Stimulated activated CD8-positive, alpha-beta memory T cell treated with anti-CD3 and anti-CD28 coated beads, Interleukin-7, amount 100 ng/mL, for 24 hours (primary cell): ENCODE data around the gene RDH16.
A peak's percentile ranks its signal among the peaks of the same experiment; 100 is the strongest.

Source experiments
- DNase-seq: peaks from one replicate; pipeline ENCODE4 v3.0.0-alpha.2; 2020; ENCODE audit warnings: low read depth

RDH16 gene

GRCh38 chr12:56957229-56958052, at the start of gene RDH16:
Gene RDH16 (minus strand): TSS chr12:56957608. CDS start chr12:56957462, 146 bp downstream.
- no peak for DNase-seq

- DNase-seq = no peak
These were observed 49.5 kb upstream of the RDH16 start for GRCh38 chr12:57006809-57007475.

GRCh38 chr12:57005980-57006808, 48.8 kb upstream of the RDH16 start, which contains the start of gene ZBTB39:
Gene ZBTB39 (minus strand): TSS chr12:57006546. CDS start chr12:57004917, 1,629 bp downstream.
- peak; percentile 38 for DNase-seq

GRCh38 chr12:57004651-57005050, 47.2 kb upstream of the RDH16 start:
- no peak for DNase-seq

- no peak for DNase-seq
These were observed 46.0 kb upstream of the RDH16 start for GRCh38 chr12:57003395-57003794.

- peak; percentile 41 for DNase-seq
These were observed 44.1 kb upstream of the RDH16 start for GRCh38 chr12:57001448-57001906.

- no peak for DNase-seq
These were observed 43.0 kb upstream of the RDH16 start for GRCh38 chr12:57000393-57000792.

- DNase-seq = no peak
These were observed 42.0 kb upstream of the RDH16 start for GRCh38 chr12:56999456-56999855.

- DNase-seq = no peak
These were observed 41.6 kb upstream of the RDH16 start for GRCh38 chr12:56998981-56999380.

- no peak for DNase-seq
These were observed 40.9 kb upstream of the RDH16 start for GRCh38 chr12:56998316-56998715.

GRCh38 chr12:56996793-56997545, 39.6 kb upstream of the RDH16 start:
- no peak for DNase-seq

- no peak for DNase-seq
These were observed 38.6 kb upstream of the RDH16 start for GRCh38 chr12:56995930-56996496.

GRCh38 chr12:56995201-56995929, 38.0 kb upstream of the RDH16 start:
- DNase-seq = no peak

- no peak for DNase-seq
These were observed 36.9 kb upstream of the RDH16 start for GRCh38 chr12:56994231-56994746.

GRCh38 chr12:56993346-56993745, 35.9 kb upstream of the RDH16 start:
- DNase-seq = no peak

GRCh38 chr12:56991319-56992246, 34.2 kb upstream of the RDH16 start:
- no peak for DNase-seq

- no peak for DNase-seq
These were observed 33.4 kb upstream of the RDH16 start for GRCh38 chr12:56990648-56991318.

- DNase-seq = no peak
These were observed 32.6 kb upstream of the RDH16 start for GRCh38 chr12:56989861-56990610.
